ENCODE data around the gene MSI2. TPM values are rescaled to one million over a fixed set of nuclear protein-coding genes. Genes with fewer than 3 reads are reported as not detected.

Gene MSI2
- total and polyA plus RNA-seq, 9 of the 15 experiments (the other 6 are each of a cell fraction or from before 2014, with no cell fraction given), result 4.6 to 61.8 (median 42.4) TPM

GRCh38 chr17:57379237-57379894, 123.0 kb downstream of the MSI2 start:
- WGBS (ENCODE audit: insufficient coverage, low coverage, missing lambda C conversion rate), result 3% methylated on average over 13 of the region's 13 CpGs
- peaks cover 7% of the 10 kb centered on the region; the same call in 1 of the 2 replicates for H4K20me1 ChIP-seq (replicated peaks; ENCODE audit: control insufficient read depth, insufficient read depth, low read length)
- peaks cover 28 to 62% of the 10 kb centered on the region in 2 experiments for H3K4me1 ChIP-seq (replicated peaks in 1 of 2; ENCODE audit: control insufficient read depth in 2 of 2, insufficient read depth in 2 of 2, low read length in 2 of 2)
- peak overlapping the region; percentile 76 for H3K27ac ChIP-seq (ENCODE audit: extremely low read depth, low read depth, low read length)
- intact Hi-C loops (cut with micrococcal nuclease), result loop anchor here (1.0 to 2.0 kb wide), 2 partner anchors 94 to 123 kb away; partner anchors contain the start of gene MSI2
- H3K27me3 ChIP-seq (ENCODE audit: control insufficient read depth in 2 of 2, insufficient read depth in 2 of 2, low read length in 2 of 2), result no peaks in the 10 kb centered on the region
- H3K4me3 ChIP-seq, result no peak overlapping the region
- H3K9me3 ChIP-seq (replicated peaks; ENCODE audit: control insufficient read depth, insufficient read depth, low read depth, low read length), result 0 out of 2 replicates have a peak, but pooled peaks cover 5% of the 10 kb centered on the region
- in situ Hi-C loops (cut with MboI), result no loop called here
- H3K4me2 ChIP-seq (ENCODE audit: insufficient read depth, low read length), result peak overlapping the region; percentile 70
- peaks cover 34% of the 10 kb centered on the region for H3K79me2 ChIP-seq (ENCODE audit: control insufficient read depth, insufficient read depth, low read length)
- FAIRE-seq (peak; percentile 96), DNase-seq (ENCODE audit: extremely low read depth in 1 of 4, low spot score in 3 of 4) (peak; percentile 88 to 96 (median 92)), ATAC-seq (peak; percentile 92)
- ChIA-PET CTCF (ENCODE audit: low intra/inter-chr PET ratio) (no interaction called here), POLR2A (interaction anchor here (0.6 to 1.3 kb wide), 9 partner anchors 9 to 658 kb away, joined by 3 to 5 read pairs (median 3); no protein-coding TSS in a partner anchor)
- peak overlapping the region; percentile 5 to 27; a peak in 2 of 4 replicates for H3K9ac ChIP-seq (ENCODE audit: insufficient read depth in 1 of 2, low read depth in 2 of 2, low read length in 2 of 2)
- no peak overlapping the region for H2AFZ ChIP-seq (ENCODE audit: low read depth, low read length)
- BruUV-seq (replicated peaks), result no TSS peak
- peaks cover 4% of the 10 kb centered on the region; the same call in 2 of the 3 replicates for H3K36me3 ChIP-seq (ENCODE audit: control insufficient read depth, insufficient read depth, low read length)
- peaks cover 12% of the 10 kb centered on the region for H3K9me1 ChIP-seq (ENCODE audit: control insufficient read depth, insufficient read depth, low read length)
- no peak for TF ChIP-seq FIP1L1 (IDR thresholded peaks at IDR 0.05; ENCODE audit: low read depth, low read length, poor library complexity, severe bottlenecking)
- no peak for TF ChIP-seq ETV6 (IDR thresholded peaks at IDR 0.05; ENCODE audit: borderline replicate concordance in 1 of 2, low read depth in 2 of 2, low read length in 1 of 2)
- TF ChIP-seq ETV6 (CRISPR knock-in tag; IDR thresholded peaks at IDR 0.05; ENCODE audit: borderline replicate concordance), result no peak
- TF ChIP-seq NR2C2 (CRISPR knock-in tag; IDR thresholded peaks at IDR 0.05), result no peak
- TF ChIP-seq NR2C2 (tag; IDR thresholded peaks at IDR 0.05), result peak; percentile 73; the same call in 1 of the 2 replicates
- no peak for TF ChIP-seq ESRRB (CRISPR knock-in tag; IDR thresholded peaks at IDR 0.05; ENCODE audit: borderline replicate concordance)
- TF ChIP-seq GABPA (tag; conservative IDR thresholded peaks at IDR 0.05; ENCODE audit: low read depth), result 0 out of 2 replicates have a peak, but pooled peaks have one; percentile 27
- TF ChIP-seq PHB (CRISPR knock-in tag; IDR thresholded peaks at IDR 0.05), result no peak
- TF ChIP-seq, protein P1, sequence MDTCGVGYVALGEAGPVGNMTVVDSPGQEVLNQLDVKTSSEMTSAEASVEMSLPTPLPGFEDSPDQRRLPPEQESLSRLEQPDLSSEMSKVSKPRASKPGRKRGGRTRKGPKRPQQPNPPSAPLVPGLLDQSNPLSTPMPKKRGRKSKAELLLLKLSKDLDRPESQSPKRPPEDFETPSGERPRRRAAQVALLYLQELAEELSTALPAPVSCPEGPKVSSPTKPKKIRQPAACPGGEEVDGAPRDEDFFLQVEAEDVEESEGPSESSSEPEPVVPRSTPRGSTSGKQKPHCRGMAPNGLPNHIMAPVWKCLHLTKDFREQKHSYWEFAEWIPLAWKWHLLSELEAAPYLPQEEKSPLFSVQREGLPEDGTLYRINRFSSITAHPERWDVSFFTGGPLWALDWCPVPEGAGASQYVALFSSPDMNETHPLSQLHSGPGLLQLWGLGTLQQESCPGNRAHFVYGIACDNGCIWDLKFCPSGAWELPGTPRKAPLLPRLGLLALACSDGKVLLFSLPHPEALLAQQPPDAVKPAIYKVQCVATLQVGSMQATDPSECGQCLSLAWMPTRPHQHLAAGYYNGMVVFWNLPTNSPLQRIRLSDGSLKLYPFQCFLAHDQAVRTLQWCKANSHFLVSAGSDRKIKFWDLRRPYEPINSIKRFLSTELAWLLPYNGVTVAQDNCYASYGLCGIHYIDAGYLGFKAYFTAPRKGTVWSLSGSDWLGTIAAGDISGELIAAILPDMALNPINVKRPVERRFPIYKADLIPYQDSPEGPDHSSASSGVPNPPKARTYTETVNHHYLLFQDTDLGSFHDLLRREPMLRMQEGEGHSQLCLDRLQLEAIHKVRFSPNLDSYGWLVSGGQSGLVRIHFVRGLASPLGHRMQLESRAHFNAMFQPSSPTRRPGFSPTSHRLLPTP (IDR thresholded peaks at IDR 0.05; ENCODE audit: borderline replicate concordance, extremely low read depth, insufficient read length), result no peak
- TF ChIP-seq CLOCK (CRISPR knock-in tag; IDR thresholded peaks at IDR 0.05; ENCODE audit: borderline replicate concordance), result no peak
- no peak for TF ChIP-seq CBX5 (IDR thresholded peaks at IDR 0.05; ENCODE audit: borderline replicate concordance, low read depth)
- no peak for TF ChIP-seq KHSRP (IDR thresholded peaks at IDR 0.05)
- TF ChIP-seq GATA2 (CRISPR knock-in tag; IDR thresholded peaks at IDR 0.05), result peak; percentile 90
- no peak for TF ChIP-seq ZNF121 (CRISPR knock-in tag; conservative IDR thresholded peaks at IDR 0.05)
- TF ChIP-seq ZNF224 (CRISPR knock-in tag; IDR thresholded peaks at IDR 0.05), result no peak

All from K562 (cell line).